NCI-H1694 (cell line): Measurements from ENCODE around the gene NPB.

Experiments
- DNase-seq: peaks from one replicate; lab custom pipeline; 2025; lab: John Stamatoyannopoulos, UW

The NPB gene

GRCh38 chr17:81902023-81902652 is at the start of gene NPB:
TSS of gene NPB (plus strand) at chr17:81902238. CDS start at chr17:81902278, 40 bp downstream.
- DNase-seq: no peak

GRCh38 chr17:81854974-81855774 is 46.9 kb upstream of the NPB start:
- no peak for DNase-seq

GRCh38 chr17:81858170-81858966 is 43.7 kb upstream of the NPB start:
- DNase-seq: no peak

- no peak for DNase-seq
Observed at GRCh38 chr17:81858967-81859905, 42.8 kb upstream of the NPB start.

- DNase-seq: no peak
Observed at GRCh38 chr17:81859906-81860755, 41.9 kb upstream of the NPB start, which contains the start of gene P4HB. TSS of gene P4HB (minus strand) at chr17:81860535. CDS start at chr17:81860471, 64 bp downstream.

GRCh38 chr17:81860756-81861568 is 41.1 kb upstream of the NPB start:
- peak; percentile 100 for DNase-seq

- DNase-seq: no peak
Observed at GRCh38 chr17:81863123-81863675, 38.8 kb upstream of the NPB start.

- no peak for DNase-seq
Observed at GRCh38 chr17:81863833-81864768, 37.9 kb upstream of the NPB start.

- no peak for DNase-seq
Observed at GRCh38 chr17:81865358-81865732, 36.7 kb upstream of the NPB start.

GRCh38 chr17:81865733-81866439 is 36.2 kb upstream of the NPB start:
- no peak for DNase-seq

- no peak for DNase-seq
Observed at GRCh38 chr17:81866440-81867169, 35.4 kb upstream of the NPB start.

- DNase-seq: no peak
Observed at GRCh38 chr17:81867170-81867990, 34.7 kb upstream of the NPB start.

GRCh38 chr17:81867991-81868673 is 33.9 kb upstream of the NPB start:
- no peak for DNase-seq

GRCh38 chr17:81868674-81869220 is 33.3 kb upstream of the NPB start:
- DNase-seq: no peak
